ENCODE measurements around the gene ZNF14. TPM values are rescaled to one million over a fixed set of nuclear protein-coding genes. Genes with fewer than 3 reads are reported as not detected.

ZNF14 gene
- total RNA-seq, 2 donors from 2014 or later = 5.3 to 6.7 TPM

GRCh38 chr19:19719798-19720197, 13.1 kb downstream of the ZNF14 start:
- intact Hi-C loops (cut with DNase I) = no loop called here
- peaks cover 0 to 6% of the 10 kb centered on the region in 2 donors for H3K36me3 ChIP-seq (replicated peaks in 1 of 2; ENCODE audit: insufficient read depth in 1 of 2, low read depth in 2 of 2)

GRCh38 chr19:19711934-19712828, 20.7 kb downstream of the ZNF14 start:
- Histone ChIP-seq H3K27ac (no peak overlapping the region), H3K4me1 (no peaks in the 10 kb centered on the region), H3K4me3 (no peak overlapping the region), H3K36me3 (replicated peaks in 1 of 2; ENCODE audit: insufficient read depth in 1 of 2, low read depth in 2 of 2) (peaks cover 23 to 26% of the 10 kb centered on the region in 2 donors), H3K27me3 (no peaks in the 10 kb centered on the region), H3K9me3 (peaks cover 0 to 92% (median 7%) of the 10 kb centered on the region in 3 donors)
- intact Hi-C loops (cut with DNase I) = no loop called here
- TF ChIP-seq POLR2A (IDR thresholded peaks at IDR 0.05) = no peak
- TF ChIP-seq CTCF (IDR thresholded peaks at IDR 0.05) = no peak
- WGBS, 2 donors = 95 to 98% methylated on average over 10 of the region's 10 CpGs
- DNase-seq (no peak), ATAC-seq (no peak)

More at GRCh38 chr19:19719798-19720197, 13.1 kb downstream of the ZNF14 start:
- no peaks in the 10 kb centered on the region for H3K4me1 ChIP-seq
- no peak overlapping the region for H3K27ac ChIP-seq
- no peak for ATAC-seq
- TF ChIP-seq POLR2A (IDR thresholded peaks at IDR 0.05) = no peak
- no peak for TF ChIP-seq CTCF (IDR thresholded peaks at IDR 0.05)
- no peak for DNase-seq
- WGBS, 2 donors = 93 to 97% methylated on average over 2 of the region's 2 CpGs
- no peaks in the 10 kb centered on the region for H3K27me3 ChIP-seq
- H3K9me3 ChIP-seq = peaks cover 0 to 68% (median 0%) of the 10 kb centered on the region in 3 donors
- H3K4me3 ChIP-seq = no peak overlapping the region

- Histone ChIP-seq H3K9me3 (peaks cover 0 to 91% (median 7%) of the 10 kb centered on the region in 3 donors), H3K4me3 (no peak overlapping the region), H3K4me1 (no peaks in the 10 kb centered on the region), H3K36me3 (replicated peaks in 1 of 2; ENCODE audit: insufficient read depth in 1 of 2, low read depth in 2 of 2) (peaks cover 22 to 23% of the 10 kb centered on the region in 2 donors), H3K27me3 (no peaks in the 10 kb centered on the region), H3K27ac (no peak overlapping the region)
- DNase-seq = no peak
- WGBS, 2 donors = 92 to 97% methylated on average over 14 of the region's 14 CpGs
- no peak for ATAC-seq
- intact Hi-C loops (cut with DNase I) = no loop called here
- TF ChIP-seq CTCF (IDR thresholded peaks at IDR 0.05) (no peak), POLR2A (IDR thresholded peaks at IDR 0.05) (no peak)
These were observed 21.5 kb downstream of the ZNF14 start for GRCh38 chr19:19711306-19711933.

- intact Hi-C loops (cut with DNase I) = no loop called here
- H3K27me3 ChIP-seq = no peaks in the 10 kb centered on the region
- ATAC-seq = no peak
- 100% methylated on average over 2 of the region's 2 CpGs for WGBS, 2 donors
- no peaks in the 10 kb centered on the region for H3K4me1 ChIP-seq
- peaks cover 20 to 23% of the 10 kb centered on the region in 2 donors for H3K36me3 ChIP-seq (replicated peaks in 1 of 2; ENCODE audit: insufficient read depth in 1 of 2, low read depth in 2 of 2)
- no peak overlapping the region for H3K4me3 ChIP-seq
- TF ChIP-seq CTCF (IDR thresholded peaks at IDR 0.05) (no peak), POLR2A (IDR thresholded peaks at IDR 0.05) (no peak)
- peaks cover 0 to 90% (median 7%) of the 10 kb centered on the region in 3 donors for H3K9me3 ChIP-seq
- no peak for DNase-seq
- H3K27ac ChIP-seq = no peak overlapping the region
These were observed 22.4 kb downstream of the ZNF14 start for GRCh38 chr19:19710506-19710905.
